Endothelial cell of umbilical vein (primary cell): ENCODE measurements around the gene RFX2. TPM values are rescaled to one million over a fixed set of nuclear protein-coding genes. Genes with fewer than 3 reads are reported as not detected.

Source experiments
- BruUV-seq: library from RNA; stranded (reverse); fragments of 400-500 nt; replicated peaks from 2 replicates; lab custom pipeline; 2021; lab: Mats Ljungman, UMichigan
- CTCF ChIA-PET: fragments of 300-600, 350-600 bp; sonication (Branson Sonifier 250); formaldehyde crosslinking; loops from one replicate; lab custom pipeline; 2021; ENCODE audit warnings: antibody characterized with exemption, inconsistent platforms; lab: Charles Lee
- POLR2A ChIA-PET: fragments of 300-600, 350-600 bp; sonication (Branson Sonifier 250); formaldehyde crosslinking; loops from one replicate; lab custom pipeline; 2021; ENCODE audit warnings: antibody characterized with exemption, inconsistent platforms; lab: Charles Lee
- DNase-seq: peaks from one replicate; pipeline ENCODE4 v3.0.0-alpha.2; 2011; ENCODE audit warnings: low read depth, low spot score
- FAIRE-seq: peaks from 2 replicates; lab custom pipeline; 2011; peaks lifted over from hg19 to GRCh38; lab: Jason Lieb, UNC
- H2AFZ ChIP-seq: 2 replicates; pipeline ENCODE4 v1.6.0; 2012; ENCODE audit warnings: low read depth, low read length, control low read depth, inconsistent platforms
- H3K27ac ChIP-seq: 2 replicates; pipeline ENCODE4 v1.5.1; 2011; ENCODE audit warnings: low read depth, mild to moderate bottlenecking, control low read depth, low read length, moderate library complexity; ENCODE audit not compliant: insufficient read depth
- H3K27me3 ChIP-seq, 2 experiments: 2 replicates each; pipeline versions ENCODE4 v1.6.0 to v1.6.1; 2011; ENCODE audit warnings: low read length in 2 of 2, mixed read lengths in 1 of 2; ENCODE audit not compliant: control insufficient read depth in 2 of 2, insufficient read depth in 2 of 2
- H3K36me3 ChIP-seq, 2 experiments: 2 replicates in 1 of 2; 3 replicates in 1 of 2; pipeline ENCODE4 v1.5.1; 2011; ENCODE audit warnings: low read length in 2 of 2, mild to moderate bottlenecking in 1 of 2, moderate library complexity in 1 of 2; ENCODE audit not compliant: control insufficient read depth in 2 of 2, insufficient read depth in 2 of 2; ENCODE audit errors: extremely low read depth in 1 of 2
- H3K4me1 ChIP-seq: 3 replicates; pipeline ENCODE4 v1.5.1; 2011; ENCODE audit warnings: mild to moderate bottlenecking, low read length; ENCODE audit not compliant: control insufficient read depth, insufficient read depth; ENCODE audit errors: extremely low read depth
- H3K4me2 ChIP-seq: 2 replicates; pipeline ENCODE4 v1.6.1; 2011; ENCODE audit warnings: low read length, control low read depth, mixed read lengths; ENCODE audit not compliant: insufficient read depth
- H3K4me3 ChIP-seq, 3 experiments: fragments of 200-600 bp in 1 of 3; sonication (generic), shearing (Covaris generic) in 1 of 3; replicated peaks in 1 of 3; 2 replicates each; pipeline ENCODE4 v1.5.1; 2011 to 2016; ENCODE audit warnings: control low read depth in 3 of 3, low read length in 3 of 3, mild to moderate bottlenecking in 2 of 3, inconsistent platforms in 1 of 3, low read depth in 1 of 3, moderate library complexity in 1 of 3; ENCODE audit not compliant: insufficient read depth in 1 of 3
- H3K79me2 ChIP-seq: 2 replicates; pipeline ENCODE4 v1.6.0; 2012; ENCODE audit warnings: low read length, inconsistent platforms; ENCODE audit not compliant: control insufficient read depth, insufficient read depth
- H3K9ac ChIP-seq: replicated peaks from 2 replicates; pipeline ENCODE3; 2011; ENCODE audit warnings: low read length, control low read depth; ENCODE audit not compliant: insufficient read depth; ENCODE audit errors: extremely low read depth
- H3K9me1 ChIP-seq: replicated peaks from 3 replicates; pipeline ENCODE4 v1.6.0; 2011; ENCODE audit warnings: mild to moderate bottlenecking, low read length; ENCODE audit not compliant: control insufficient read depth, insufficient read depth; ENCODE audit errors: extremely low read depth
- H3K9me3 ChIP-seq: replicated peaks from 2 replicates; pipeline ENCODE4 v1.5.1; 2012; ENCODE audit warnings: low read length, inconsistent platforms; ENCODE audit not compliant: control insufficient read depth, insufficient read depth
- H4K20me1 ChIP-seq: replicated peaks from 2 replicates; pipeline ENCODE3; 2011; ENCODE audit warnings: mild to moderate bottlenecking, low read length; ENCODE audit not compliant: control insufficient read depth, insufficient read depth; ENCODE audit errors: extremely low read depth
- EZH2 ChIP-seq: IDR thresholded peaks from 2 replicates; pipeline ENCODE4 v1.6.1; 2012; ENCODE audit warnings: borderline replicate concordance, low read depth, mild to moderate bottlenecking, moderate library complexity, low read length, inconsistent platforms; ENCODE audit not compliant: severe bottlenecking
- FOS ChIP-seq: IDR thresholded peaks from 2 replicates; pipeline ENCODE4 v1.6.1; 2011; ENCODE audit warnings: mild to moderate bottlenecking, low read length, moderate library complexity, borderline replicate concordance; ENCODE audit not compliant: insufficient read depth
- GATA2 ChIP-seq: IDR thresholded peaks from 2 replicates; pipeline ENCODE4 v1.7.0; 2011; ENCODE audit warnings: low read depth, mild to moderate bottlenecking, moderate library complexity, mixed read lengths, low read length; ENCODE audit not compliant: insufficient read length, insufficient read depth
- JUN ChIP-seq: IDR thresholded peaks from 2 replicates; pipeline ENCODE4 v1.6.1; 2011; ENCODE audit warnings: borderline replicate concordance, low read depth; ENCODE audit not compliant: insufficient read length, insufficient read depth
- MAX ChIP-seq: IDR thresholded peaks from 2 replicates; pipeline ENCODE4 v1.6.1; 2011; ENCODE audit not compliant: insufficient read depth, insufficient read length
- MYC ChIP-seq: IDR thresholded peaks from one replicate; pipeline ENCODE4 v1.6.1; 2011; ENCODE audit warnings: mild to moderate bottlenecking, low read depth, low read length
- POLR2A ChIP-seq: IDR thresholded peaks from 2 replicates; pipeline ENCODE4 v1.6.1; 2012; ENCODE audit warnings: low read depth, mild to moderate bottlenecking, control low read depth, low read length
- POLR2AphosphoS5 ChIP-seq: IDR thresholded peaks from 2 replicates; pipeline ENCODE4 v1.6.1; 2012; ENCODE audit warnings: low read depth, mild to moderate bottlenecking, control low read depth, low read length, moderate library complexity; ENCODE audit not compliant: insufficient read depth
- dilution Hi-C: fragments of 300-500 bp; cut with MboI; formaldehyde crosslinking; loops from one replicate; pipeline ENCODE4 v1.15.0; 2019; ENCODE audit warnings: low sequenced_read_pairs; ENCODE audit not compliant: extremely low pct_ligation_motif_present
- intact Hi-C: fragments of 100-400 bp; cut with micrococcal nuclease; formaldehyde crosslinking; loops from one replicate; pipeline ENCODE4 v1.10.0; 2022
- polyA plus RNA-seq, 4 experiments: library from polyadenylated mRNA; depleted of rRNA in 3 of 4; stranded (reverse) in 3 of 4; unstranded in 1 of 4; fragments of >200 nt; gene quantifications; 2 replicates each; pipeline versions ENCODE4 v1.2.1 to v1.2.3, GENCODE V29; 2011 to 2012; ENCODE audit warnings: missing spikeins in 1 of 4
- total RNA-seq: library from RNA; stranded (reverse); gene quantifications from 2 replicates; pipeline ENCODE4 v1.2.3, GENCODE V29; 2021

Gene RFX2
- total and polyA plus RNA-seq, 2 donors (not counting 3 experiments of a cell fraction or from before 2014, with no cell fraction given), result 16.1 to 19.0 TPM

- no peak overlapping the region for H3K4me3 ChIP-seq
- H4K20me1 ChIP-seq, result no peaks in the 10 kb centered on the region
- H3K4me1 ChIP-seq, result no peaks in the 10 kb centered on the region
- no peak overlapping the region for H3K27ac ChIP-seq
- FAIRE-seq (no peak), DNase-seq (no peak)
- H3K4me2 ChIP-seq, result no peak overlapping the region
- peaks cover 0 to 4% of the 10 kb centered on the region in 2 experiments for H3K36me3 ChIP-seq
- ChIA-PET CTCF (interaction anchor here (0.8 to 2.5 kb wide), 4 partner anchors 9 to 97 kb away, joined by 3 to 10 read pairs (median 6); no protein-coding TSS in a partner anchor), POLR2A (no interaction called here)
- H3K9ac ChIP-seq, result no peak overlapping the region
- intact Hi-C loops (no loop called here), dilution Hi-C loops (loop anchor here (25.0 kb wide), 1 partner anchor 103 kb away; the partner anchor contains the start of gene ACSBG2)
- no peaks in the 10 kb centered on the region for H3K9me1 ChIP-seq
- BruUV-seq, result no TSS peak
- no peaks in the 10 kb centered on the region for H3K27me3 ChIP-seq
- H3K9me3 ChIP-seq, result no peaks in the 10 kb centered on the region
- no peak overlapping the region for H2AFZ ChIP-seq
- no peaks in the 10 kb centered on the region for H3K79me2 ChIP-seq
- no peak for TF ChIP-seq FOS
Measured at GRCh38 chr19:6034512-6034911, 75.8 kb downstream of the RFX2 start.

- ChIA-PET POLR2A (interaction anchor here (0.6 kb wide), 1 partner anchor 86 kb away, joined by 3 read pairs; no protein-coding TSS in a partner anchor), CTCF (interaction anchor here (0.6 to 2.5 kb wide), 6 partner anchors 8 to 97 kb away, joined by 3 to 10 read pairs (median 6); no protein-coding TSS in a partner anchor)
- DNase-seq (no peak), FAIRE-seq (no peak)
- dilution Hi-C loops (loop anchor here (25.0 kb wide), 1 partner anchor 103 kb away; the partner anchor contains the start of gene ACSBG2), intact Hi-C loops (no loop called here)
- no peaks in the 10 kb centered on the region for H3K79me2 ChIP-seq
- H3K4me2 ChIP-seq, result no peak overlapping the region
- H3K9me1 ChIP-seq, result no peaks in the 10 kb centered on the region
- H4K20me1 ChIP-seq, result no peaks in the 10 kb centered on the region
- H3K4me3 ChIP-seq, result no peak overlapping the region
- no peak for TF ChIP-seq POLR2AphosphoS5
- TF ChIP-seq MYC, result no peak
- TF ChIP-seq POLR2A, result no peak
- TF ChIP-seq GATA2, result no peak
- no peak for TF ChIP-seq FOS
- TF ChIP-seq MAX, result no peak
- no peak for TF ChIP-seq EZH2
- no peak for TF ChIP-seq JUN
- no TSS peak for BruUV-seq
- H3K9me3 ChIP-seq, result no peaks in the 10 kb centered on the region
- H3K4me1 ChIP-seq, result no peaks in the 10 kb centered on the region
- H2AFZ ChIP-seq, result no peak overlapping the region
- no peak overlapping the region for H3K27ac ChIP-seq
- no peaks in the 10 kb centered on the region for H3K36me3 ChIP-seq
- H3K9ac ChIP-seq, result no peak overlapping the region
- H3K27me3 ChIP-seq, result no peaks in the 10 kb centered on the region
Measured at GRCh38 chr19:6033744-6034264, 76.5 kb downstream of the RFX2 start.
